GM18520 (cell line): ENCODE measurements around the gene STK32A.

ENCODE experiments used
- ATAC-seq: cut with Tn5 transposase; IDR thresholded peaks from one replicate; pipeline ENCODE4 v1.9.1; 2021; ENCODE audit not compliant: unreplicated experiment

Gene STK32A

DNA sequence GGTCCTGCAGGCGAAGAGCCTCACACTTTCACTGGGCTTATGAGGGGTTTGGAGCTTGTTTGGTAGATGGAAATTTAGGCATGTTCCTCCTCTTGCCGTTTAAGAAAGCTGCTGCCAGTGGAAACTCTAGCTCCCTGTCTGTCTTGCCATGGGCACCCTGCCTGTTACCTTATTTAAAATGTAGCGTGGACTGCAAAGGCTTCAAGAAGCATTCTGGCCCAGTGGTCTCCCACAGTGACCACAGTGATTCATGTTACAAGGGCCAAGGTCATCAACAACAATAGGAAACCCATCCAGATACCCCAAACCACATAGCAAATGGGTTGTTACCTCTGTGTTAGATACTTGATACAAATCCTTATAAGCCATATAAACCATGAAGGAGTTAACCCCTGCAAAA, 178.4 kb downstream of the STK32A start:
- no peak for ATAC-seq

DNA sequence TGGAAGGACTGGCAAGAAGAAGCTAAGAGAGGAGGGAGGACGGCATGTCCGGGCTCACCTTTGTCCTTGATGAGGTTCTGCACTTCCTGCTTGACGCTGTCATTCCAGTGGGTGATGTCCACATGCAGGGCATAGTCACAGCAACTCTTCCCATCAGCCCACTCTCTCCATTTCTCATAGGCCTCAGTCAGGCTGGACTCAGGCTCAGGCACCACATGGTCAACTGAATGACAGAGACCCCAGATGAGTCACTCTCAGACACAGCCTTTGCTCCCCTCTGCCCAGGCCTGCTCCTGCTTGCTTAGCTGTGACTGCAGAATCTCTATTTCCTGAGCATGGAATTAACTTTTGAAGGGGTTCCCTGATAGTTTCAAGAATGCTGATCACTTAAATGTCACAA, 180.8 kb downstream of the STK32A start:
- ATAC-seq: no peak

DNA sequence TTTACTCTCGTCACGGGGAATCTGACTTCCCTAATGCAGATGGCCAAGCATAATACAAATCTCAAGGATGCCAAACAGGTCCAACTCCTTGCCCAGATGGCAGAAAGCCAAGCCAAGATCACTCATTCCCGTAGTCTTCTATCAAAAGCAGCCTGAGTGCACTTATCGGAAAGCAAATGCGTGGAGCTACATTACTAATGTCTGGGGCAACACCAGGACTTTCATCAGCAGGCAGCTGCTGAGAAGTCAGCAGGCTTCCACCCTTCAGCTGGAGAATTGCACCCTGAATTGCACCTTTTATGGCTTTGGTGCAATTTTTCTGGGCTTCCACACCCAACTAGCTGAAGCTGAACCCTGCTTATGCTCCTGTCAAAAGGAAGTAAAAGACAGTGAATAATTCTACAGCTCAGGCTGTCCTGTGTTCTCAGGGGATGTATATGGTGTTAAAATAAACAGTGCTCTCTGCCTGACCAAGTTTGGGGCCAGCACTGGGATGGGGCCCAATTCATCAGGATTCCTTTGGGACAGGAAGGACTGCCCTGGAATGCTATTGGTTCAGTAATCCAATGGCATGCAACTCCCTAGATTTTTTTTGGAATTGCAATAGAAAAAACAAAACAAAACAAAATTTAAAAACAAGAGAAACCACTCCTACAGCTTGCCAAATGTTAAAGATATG, 182.4 kb downstream of the STK32A start:
- ATAC-seq: no peak

DNA sequence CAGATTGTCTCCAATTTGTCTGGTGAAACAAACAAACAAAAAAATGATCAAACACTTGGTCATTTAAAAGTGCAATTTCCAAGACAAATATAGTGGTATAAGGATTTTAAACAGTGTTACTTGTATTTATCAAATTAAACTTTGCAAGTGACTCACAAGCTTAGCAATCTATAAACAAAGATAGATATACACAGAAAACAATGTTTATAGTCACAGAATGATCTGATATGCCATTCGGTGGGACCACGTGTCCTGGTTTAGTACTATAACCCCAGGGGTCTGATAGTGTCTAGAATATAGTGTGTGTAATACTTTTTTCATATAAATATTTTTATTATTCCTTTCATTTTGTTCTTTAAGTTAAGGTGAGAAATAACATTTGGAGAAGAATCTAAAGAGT, 183.8 kb downstream of the STK32A start:
- ATAC-seq: no peak

DNA sequence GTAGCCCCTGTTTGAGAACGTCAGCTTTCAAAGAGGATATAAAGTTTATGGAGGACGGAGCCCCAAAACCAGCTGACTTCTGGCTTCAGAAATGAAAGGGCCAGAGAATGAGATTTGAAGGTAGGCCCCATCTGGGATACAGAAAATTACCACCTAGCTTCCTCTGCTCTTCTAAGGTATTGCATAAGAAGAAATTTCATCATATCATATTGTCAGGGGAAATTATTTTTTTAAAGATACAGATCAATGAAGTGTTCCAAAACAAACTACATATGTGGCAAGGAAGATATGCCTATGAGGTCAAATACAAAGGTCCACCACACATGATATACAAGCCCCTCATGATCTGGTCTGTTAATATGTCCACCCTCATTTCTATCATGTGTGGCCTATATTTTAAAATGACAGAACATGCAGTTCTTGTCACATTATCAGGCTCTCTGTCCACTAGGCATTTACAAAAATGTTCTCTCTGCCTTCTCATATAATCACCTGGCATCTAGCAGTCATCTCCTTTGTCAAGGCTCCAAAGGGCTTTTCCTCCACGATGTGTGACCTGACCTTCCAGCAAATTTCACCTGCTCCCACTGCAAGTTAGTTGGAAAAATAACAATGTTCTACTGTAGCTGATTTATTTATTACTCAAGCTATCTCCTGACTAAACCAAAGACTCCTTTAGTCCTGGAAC, 192.0 kb downstream of the STK32A start:
- ATAC-seq: no peak

DNA sequence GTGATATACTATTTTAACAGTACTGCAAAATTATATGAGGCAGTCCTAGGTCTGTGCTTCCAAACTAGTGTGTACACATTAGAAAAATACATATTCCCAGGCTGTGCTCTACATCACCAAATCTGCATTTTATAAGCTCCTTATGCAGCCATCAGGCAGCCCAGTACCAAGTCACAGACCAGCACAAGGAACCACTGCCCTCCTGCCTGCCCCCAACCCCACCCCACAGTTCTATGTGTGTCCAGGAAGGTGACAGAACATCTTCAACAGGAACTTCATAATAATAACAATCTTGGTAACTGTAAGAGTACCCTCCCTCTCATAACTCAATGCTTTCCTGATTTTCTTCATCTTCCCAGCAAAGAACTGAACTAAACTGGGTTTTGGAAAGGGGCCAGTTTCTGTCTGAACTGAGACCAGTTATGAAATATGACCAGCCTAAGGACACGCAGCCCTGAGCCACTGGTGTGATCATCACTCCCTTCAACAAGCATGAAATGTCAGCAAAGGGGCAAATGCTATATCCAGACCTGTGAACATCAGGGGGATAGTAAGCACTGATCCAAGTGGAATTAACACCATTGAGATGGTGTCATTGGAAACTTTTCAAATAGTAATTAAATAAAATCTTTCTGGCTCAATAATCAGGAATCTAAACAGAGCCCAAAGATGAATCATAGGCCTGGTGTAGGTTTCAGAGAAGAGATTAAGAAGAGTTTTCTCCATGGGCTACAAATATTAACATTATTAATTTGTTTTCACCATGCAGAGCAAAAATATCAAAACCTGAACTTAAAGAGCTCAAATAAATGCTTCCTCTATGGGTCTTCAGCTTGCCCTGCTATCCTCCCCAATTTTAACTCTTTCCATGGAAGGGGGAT, 192.9 kb downstream of the STK32A start:
- no peak for ATAC-seq

DNA sequence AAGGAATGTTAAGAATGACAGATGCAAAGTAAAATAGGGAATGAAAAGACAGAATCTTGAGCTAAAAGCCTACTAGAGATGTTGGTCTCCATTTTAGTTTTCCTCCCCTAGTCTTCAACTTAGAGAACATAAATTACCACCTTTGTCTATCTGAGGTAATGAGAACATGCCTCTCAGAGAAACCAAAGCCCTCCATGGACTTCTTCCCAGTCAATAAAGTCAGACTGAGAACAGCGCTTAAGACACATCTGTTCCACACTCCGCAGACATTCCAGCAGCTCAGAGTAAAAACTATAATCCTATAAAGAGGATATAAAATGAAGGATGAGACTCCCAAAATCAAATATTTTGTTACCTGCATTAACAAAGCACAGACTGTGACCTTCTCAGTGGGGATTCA, 195.8 kb downstream of the STK32A start:
- no peak for ATAC-seq

DNA sequence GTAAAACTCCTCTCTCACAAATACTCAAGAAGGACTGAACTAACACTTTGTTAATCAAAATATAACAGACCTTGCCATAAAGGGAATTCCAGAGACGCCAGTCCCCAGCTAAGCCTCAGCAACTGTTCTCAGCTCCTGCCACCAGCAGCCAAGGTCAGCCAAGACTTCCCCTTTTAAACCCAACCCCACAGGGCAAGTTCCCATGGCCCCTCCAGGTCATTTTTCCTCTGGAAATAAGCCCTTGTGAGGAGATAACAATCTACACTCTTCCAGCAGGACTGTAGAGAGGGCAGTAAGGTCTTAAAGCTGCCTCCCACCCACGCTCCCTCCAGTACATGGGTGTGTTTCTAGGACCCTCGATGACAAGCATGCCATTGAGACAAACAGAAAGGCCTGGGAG, 196.8 kb downstream of the STK32A start:
- no peak for ATAC-seq

DNA sequence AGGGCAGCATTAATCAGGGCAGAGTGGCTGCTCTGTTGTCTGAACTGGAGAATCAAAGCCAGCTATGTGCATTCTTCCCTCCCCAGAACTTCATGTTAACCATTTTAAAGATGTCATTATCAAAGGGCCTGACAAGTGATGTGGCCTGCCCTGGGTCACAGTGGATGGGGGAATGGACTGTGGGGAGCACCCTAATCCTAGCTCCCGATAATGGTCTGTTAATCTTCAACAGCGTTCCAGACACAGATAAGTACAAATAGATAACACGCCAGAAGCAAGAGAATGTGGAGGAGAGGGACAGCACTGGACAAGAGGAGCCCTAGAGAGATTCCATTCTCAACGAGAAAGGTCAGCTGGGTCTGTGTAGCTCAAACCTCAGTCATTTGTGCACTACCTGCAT, 197.5 kb downstream of the STK32A start:
- ATAC-seq: no peak

DNA sequence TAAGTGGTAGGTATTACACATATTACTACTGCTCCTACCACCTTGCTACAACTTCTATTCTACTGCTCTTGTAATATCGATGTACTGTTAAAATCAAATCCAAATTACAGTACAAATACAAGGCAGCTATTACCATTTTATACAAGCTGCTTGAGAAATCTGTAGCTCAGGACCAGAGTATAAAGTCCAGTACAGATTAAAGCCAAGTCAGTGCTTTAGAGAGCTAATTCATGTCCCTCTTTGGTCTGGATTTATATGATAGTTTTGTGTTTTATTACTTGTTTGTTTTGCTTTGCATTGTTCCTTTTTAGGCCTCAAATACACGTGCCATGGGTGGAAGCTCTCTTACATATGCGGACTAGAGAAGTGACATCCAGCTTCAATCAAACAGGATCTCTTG, 199.2 kb downstream of the STK32A start:
- ATAC-seq: no peak

DNA sequence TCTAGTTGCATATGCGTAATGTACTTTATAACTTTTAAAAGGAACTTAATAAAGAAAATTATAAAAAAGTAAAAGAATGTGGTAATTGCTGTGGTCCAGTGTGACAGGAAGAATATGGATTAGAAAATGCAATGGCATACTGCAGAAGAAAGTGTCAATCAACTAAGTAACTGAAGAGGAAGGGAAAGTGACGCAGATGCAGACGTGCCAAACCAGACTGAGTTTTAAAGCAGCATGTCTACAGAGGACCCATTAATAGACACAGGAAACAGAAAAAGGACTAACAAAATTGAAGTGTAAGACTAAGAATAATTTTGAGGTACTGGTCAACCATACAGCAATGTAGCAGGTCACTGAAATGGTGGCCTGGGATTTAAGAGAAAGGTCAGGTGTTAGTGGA, 201.8 kb downstream of the STK32A start:
- ATAC-seq: peak; percentile 86

DNA sequence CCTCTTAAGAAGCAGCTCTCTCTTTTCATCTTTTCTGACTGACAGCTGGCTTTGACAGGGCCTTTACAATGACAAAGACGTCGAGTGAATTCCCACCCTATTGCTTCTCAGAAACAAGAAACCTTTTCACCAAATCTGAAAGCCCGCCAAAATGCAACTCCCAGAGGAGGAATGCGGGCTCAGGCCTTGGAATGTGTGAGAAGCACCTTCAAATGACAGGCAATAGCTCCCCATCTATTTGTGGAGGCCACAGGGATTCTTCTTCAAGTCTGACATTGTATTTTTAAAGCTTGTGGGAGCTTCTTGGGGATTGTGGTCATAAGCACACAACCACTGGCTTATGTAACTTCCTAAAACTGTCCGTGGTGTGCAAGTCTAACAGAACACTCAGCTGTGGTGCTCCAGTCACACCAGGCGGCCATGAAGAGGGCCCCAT, 202.4 kb downstream of the STK32A start:
- ATAC-seq: no peak
